GDM1 (cell line): Measurements from ENCODE around the gene LDHA.
"Not testable (repeated sequence)": the region's sequence is repeated elsewhere in the genome, so short reads cannot be mapped to it uniquely, and the experiment has no call there.

ENCODE experiments used
- DNase-seq: peaks from one replicate; lab custom pipeline; 2025; lab: John Stamatoyannopoulos, UW

LDHA gene

GRCh38 chr11:18394928-18395734, 768 bp downstream of the LDHA start:
- no peak for DNase-seq

GRCh38 chr11:18395735-18396504, 1.6 kb downstream of the LDHA start:
- DNase-seq = peak; percentile 96

- DNase-seq = no peak
Observed at GRCh38 chr11:18397921-18398320, 3.6 kb downstream of the LDHA start.

GRCh38 chr11:18401077-18401476, 6.7 kb downstream of the LDHA start:
- not testable (repeated sequence) for DNase-seq

- DNase-seq = no peak
Observed at GRCh38 chr11:18404062-18404461, 9.7 kb downstream of the LDHA start.

- not testable (repeated sequence) for DNase-seq
Observed at GRCh38 chr11:18407400-18407799, 13.0 kb downstream of the LDHA start.

- DNase-seq = no peak
Observed at GRCh38 chr11:18408558-18409291, 14.4 kb downstream of the LDHA start.

- DNase-seq = no peak
Observed at GRCh38 chr11:18416459-18416858, 22.1 kb downstream of the LDHA start.

- no peak for DNase-seq
Observed at GRCh38 chr11:18419040-18419439, 24.7 kb downstream of the LDHA start.

- DNase-seq = no peak
Observed at GRCh38 chr11:18420067-18420466, 25.7 kb downstream of the LDHA start.

- no peak for DNase-seq
Observed at GRCh38 chr11:18427240-18427639, 32.9 kb downstream of the LDHA start.

GRCh38 chr11:18429332-18429731, 35.0 kb downstream of the LDHA start:
- DNase-seq = no peak

GRCh38 chr11:18438691-18439090, 44.3 kb downstream of the LDHA start:
- no peak for DNase-seq

- no peak for DNase-seq
Observed at GRCh38 chr11:18449251-18449650, 54.9 kb downstream of the LDHA start.

- no peak for DNase-seq
Observed at GRCh38 chr11:18452927-18453326, 58.6 kb downstream of the LDHA start.

GRCh38 chr11:18455686-18456372, 61.5 kb downstream of the LDHA start, which contains the start of gene LDHAL6A:
LDHAL6A (plus strand) TSS chr11:18455856; CDS start chr11:18456681, 825 bp downstream.
- no peak for DNase-seq

- DNase-seq = no peak
Observed at GRCh38 chr11:18457450-18457849, 63.1 kb downstream of the LDHA start.
